MG63 (cell line): ENCODE results near the gene PCDHGB3. TPM values are rescaled to one million over a fixed set of nuclear protein-coding genes. Genes with fewer than 3 reads are reported as not detected.

Experiments
- total RNA-seq: library from RNA; depleted of rRNA; stranded (reverse); fragments of >200 nt; shearing (Covaris generic); gene quantifications from 2 replicates; pipeline ENCODE4 v1.2.3, GENCODE V29; 2014; ENCODE audit warnings: low replicate concordance; rRNA removed

Gene PCDHGB3
- total RNA-seq, 1 experiment from 2014 or later, result not detected

Other genes with a start within 250 kb of the PCDHGB3 start
- not detected in 2 replicates for gene PCDHB4, start 248.4 kb upstream of the PCDHGB3 start, total RNA-seq
- 2.3 TPM in 1 of 2 replicates, not detected in the other for gene PCDHB5, start 235.0 kb upstream of the PCDHGB3 start, total RNA-seq
- 0.10 TPM in 1 of 2 replicates, not detected in the other for gene PCDHB6, start 220.2 kb upstream of the PCDHGB3 start, total RNA-seq
- 0.46 TPM in 1 of 2 replicates, not detected in the other for gene PCDHB7, start 197.6 kb upstream of the PCDHGB3 start, total RNA-seq
- gene PCDHB8, start 192.5 kb upstream of the PCDHGB3 start, total RNA-seq, result not detected in 2 replicates
- gene PCDHB16, start 187.9 kb upstream of the PCDHGB3 start, total RNA-seq, result 0.10 and 1.2 TPM in 2 replicates
- gene PCDHB9, start 183.1 kb upstream of the PCDHGB3 start, total RNA-seq, result 1.9 TPM in 1 of 2 replicates, not detected in the other
- 0.10 TPM in 1 of 2 replicates, not detected in the other for gene PCDHB10, start 177.9 kb upstream of the PCDHGB3 start, total RNA-seq
- 1.0 TPM in 1 of 2 replicates, not detected in the other for gene PCDHB11, start 170.6 kb upstream of the PCDHGB3 start, total RNA-seq
- 0.16 TPM in 1 of 2 replicates, not detected in the other for gene PCDHB12, start 161.5 kb upstream of the PCDHGB3 start, total RNA-seq
- 0.40 TPM in 1 of 2 replicates, not detected in the other for gene PCDHB13, start 156.3 kb upstream of the PCDHGB3 start, total RNA-seq
- gene PCDHB14, start 146.9 kb upstream of the PCDHGB3 start, total RNA-seq, result 0.74 and 3.8 TPM in 2 replicates
- 0.07 and 2.0 TPM in 2 replicates for gene PCDHB15, start 124.8 kb upstream of the PCDHGB3 start, total RNA-seq
- not detected in 2 replicates for gene SLC25A2, start 66.2 kb upstream of the PCDHGB3 start, total RNA-seq
- gene TAF7, start 49.5 kb upstream of the PCDHGB3 start, total RNA-seq, result 183 and 217 TPM in 2 replicates
- 0.42 and 0.56 TPM in 2 replicates for gene PCDHGA1, start 39.7 kb upstream of the PCDHGB3 start, total RNA-seq
- gene PCDHGA2, start 31.5 kb upstream of the PCDHGB3 start, total RNA-seq, result not detected in 2 replicates
- gene PCDHGA3, start 26.4 kb upstream of the PCDHGB3 start, total RNA-seq, result not detected in 2 replicates
- gene PCDHGB1, start 20.1 kb upstream of the PCDHGB3 start, total RNA-seq, result 0.59 and 1.3 TPM in 2 replicates
- 0.23 and 0.44 TPM in 2 replicates for gene PCDHGA4, start 15.2 kb upstream of the PCDHGB3 start, total RNA-seq
- 1.6 and 2.5 TPM in 2 replicates for gene PCDHGB2, start 10.2 kb upstream of the PCDHGB3 start, total RNA-seq
- not detected in 2 replicates for gene PCDHGA5, start 6.1 kb upstream of the PCDHGB3 start, total RNA-seq
- 0.20 and 2.3 TPM in 2 replicates for gene PCDHGA6, start 3.6 kb downstream of the PCDHGB3 start, total RNA-seq
- gene PCDHGA7, start 12.5 kb downstream of the PCDHGB3 start, total RNA-seq, result 0.07 and 0.67 TPM in 2 replicates
- 0.17 and 0.26 TPM in 2 replicates for gene PCDHGB4, start 17.5 kb downstream of the PCDHGB3 start, total RNA-seq
- gene PCDHGA8, start 22.4 kb downstream of the PCDHGB3 start, total RNA-seq, result 0.03 and 0.59 TPM in 2 replicates
- gene PCDHGB5, start 27.7 kb downstream of the PCDHGB3 start, total RNA-seq, result 0.53 TPM in 1 of 2 replicates, not detected in the other
- not detected in 2 replicates for gene PCDHGA9, start 32.5 kb downstream of the PCDHGB3 start, total RNA-seq
- not detected in 2 replicates for gene PCDHGB6, start 37.8 kb downstream of the PCDHGB3 start, total RNA-seq
- gene PCDHGA10, start 42.7 kb downstream of the PCDHGB3 start, total RNA-seq, result 1.0 and 1.2 TPM in 2 replicates
- 0.10 TPM in 1 of 2 replicates, not detected in the other for gene PCDHGB7, start 47.4 kb downstream of the PCDHGB3 start, total RNA-seq
- not detected in 2 replicates for gene PCDHGA11, start 50.8 kb downstream of the PCDHGB3 start, total RNA-seq
- gene PCDHGA12, start 60.3 kb downstream of the PCDHGB3 start, total RNA-seq, result not detected in 2 replicates
- gene PCDHGC3, start 105.7 kb downstream of the PCDHGB3 start, total RNA-seq, result 42.3 and 49.8 TPM in 2 replicates
- gene PCDHGC4, start 114.8 kb downstream of the PCDHGB3 start, total RNA-seq, result not detected in 2 replicates
- gene PCDHGC5, start 118.8 kb downstream of the PCDHGB3 start, total RNA-seq, result 0.46 TPM in 1 of 2 replicates, not detected in the other
- gene DIAPH1, start 248.8 kb downstream of the PCDHGB3 start, total RNA-seq, result 28.4 and 43.9 TPM in 2 replicates